Stimulated activated CD8-positive, alpha-beta memory T cell treated with anti-CD3 and anti-CD28 coated beads, Interleukin-12 subunit alpha, Interleukin-12 subunit beta, amount 100 ng/mL, for 24 hours (primary cell): ENCODE data around the gene RPSA.
A peak's percentile ranks its signal among the peaks of the same experiment; 100 is the strongest.
"Not testable (repeated sequence)": the region's sequence is repeated elsewhere in the genome, so short reads cannot be mapped to it uniquely, and the experiment has no call there.

Experiments used
- DNase-seq: peaks from one replicate; pipeline ENCODE4 v3.0.0-alpha.2; 2020; ENCODE audit errors: extremely low read depth

RPSA gene

DNA sequence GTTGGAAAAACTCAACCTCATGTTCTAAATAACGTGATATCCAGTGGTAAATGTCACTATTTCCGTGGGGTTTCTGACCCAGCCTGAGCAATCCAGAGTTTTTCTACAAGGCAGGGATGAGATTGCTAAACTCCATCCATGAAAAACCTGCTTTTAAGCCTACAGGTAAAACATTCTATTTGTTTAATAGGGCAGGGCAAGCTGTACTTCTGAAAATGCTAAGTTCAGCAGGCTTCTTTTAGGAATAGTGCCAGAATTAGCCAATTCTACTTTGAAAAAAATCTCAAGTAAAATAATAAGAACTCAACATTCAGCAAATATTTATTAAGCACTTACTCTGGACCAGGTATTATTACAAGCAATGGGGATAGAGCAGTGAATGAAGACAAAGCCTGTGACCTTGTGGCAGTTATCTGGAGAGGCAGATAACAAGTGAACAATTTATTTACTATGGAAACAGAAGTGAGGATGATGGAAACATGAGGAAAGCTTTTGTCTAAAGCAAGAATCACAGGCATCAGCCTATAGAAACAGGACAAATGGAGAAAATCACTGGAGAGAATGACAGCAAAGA, 13.3 kb downstream of the RPSA start:
- DNase-seq, result no peak

DNA sequence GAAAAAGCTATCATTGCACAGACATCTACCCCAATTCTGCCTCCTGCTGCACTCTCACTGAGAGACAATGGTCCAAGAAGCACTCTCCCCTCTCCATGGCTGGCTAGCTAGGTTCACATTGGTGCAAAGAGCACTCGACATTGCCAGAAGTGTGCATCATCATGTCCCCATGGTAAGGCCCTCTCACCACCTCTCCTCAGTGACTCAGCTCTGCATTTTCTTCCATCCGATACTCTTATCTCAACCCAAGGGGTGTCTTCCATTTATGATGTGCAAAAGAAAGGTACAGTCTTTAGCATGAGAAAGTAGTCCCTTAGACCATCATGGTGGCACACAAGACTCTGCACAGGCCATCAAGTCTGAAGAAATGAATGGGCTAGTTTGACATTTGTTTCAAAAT, 14.0 kb downstream of the RPSA start:
- no peak for DNase-seq

DNA sequence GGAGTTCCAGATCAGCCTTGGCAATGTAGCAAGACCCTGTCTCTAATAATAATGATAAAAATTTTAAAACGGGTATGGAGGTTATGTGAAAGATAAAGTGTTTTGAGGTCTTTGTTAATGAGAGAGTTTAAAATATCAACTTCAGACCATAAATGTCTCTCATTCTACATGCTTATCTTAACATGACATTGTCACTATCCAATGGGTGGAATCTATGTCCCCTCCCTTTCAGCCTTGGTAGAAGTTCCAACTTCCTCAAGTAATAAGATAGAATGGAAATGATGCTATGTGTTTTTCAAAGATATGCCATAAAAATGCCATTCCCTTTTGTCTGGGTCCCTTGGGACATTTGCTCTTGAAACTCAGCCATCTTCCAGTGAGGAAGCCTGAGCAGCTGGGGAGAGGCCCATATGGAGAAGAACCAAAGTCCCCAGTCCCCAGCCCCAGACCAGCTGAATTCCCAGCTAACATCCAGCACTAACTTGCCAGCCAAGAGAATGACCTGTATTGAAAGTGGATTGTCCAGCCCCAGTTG, 17.0 kb downstream of the RPSA start:
- no peak for DNase-seq

DNA sequence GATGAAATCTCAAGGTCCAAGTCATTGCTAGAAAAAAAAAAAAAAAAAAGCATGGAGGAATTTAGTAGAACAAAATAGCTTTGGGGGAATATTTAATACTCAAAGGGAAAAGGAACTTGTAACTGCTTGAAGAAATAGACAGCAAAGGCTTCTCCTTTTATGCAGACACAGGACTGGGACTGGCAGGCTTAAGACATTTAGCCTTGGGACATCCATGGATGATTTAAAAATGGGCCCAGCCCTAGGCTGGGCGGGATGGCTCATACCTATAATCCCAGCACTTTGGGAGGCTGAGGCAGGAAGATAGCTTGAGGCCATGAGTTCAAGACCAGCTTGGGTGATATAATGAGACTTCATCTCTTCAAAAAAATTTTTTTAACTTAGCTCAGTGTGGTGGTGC, 19.8 kb downstream of the RPSA start:
- no peak for DNase-seq

DNA sequence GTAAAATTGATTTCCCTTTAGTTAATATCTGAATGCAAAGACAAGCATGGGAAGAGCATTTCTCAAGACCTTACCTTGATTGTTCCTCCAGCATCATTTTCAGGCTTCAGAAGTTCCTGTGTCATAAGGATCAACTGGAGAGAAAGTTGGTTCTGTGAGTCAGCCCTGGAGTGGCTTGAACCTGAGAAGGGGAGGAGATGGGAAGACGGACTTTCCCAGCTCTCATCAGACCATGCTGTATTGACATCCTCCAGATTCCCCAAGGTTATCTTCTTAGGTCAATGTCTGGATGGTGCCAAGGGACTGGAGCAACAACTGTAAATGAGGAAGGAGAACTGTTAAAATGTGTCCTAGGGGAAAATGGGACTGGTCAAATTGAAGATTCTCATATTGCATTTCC, 21.0 kb downstream of the RPSA start:
- DNase-seq, result no peak

DNA sequence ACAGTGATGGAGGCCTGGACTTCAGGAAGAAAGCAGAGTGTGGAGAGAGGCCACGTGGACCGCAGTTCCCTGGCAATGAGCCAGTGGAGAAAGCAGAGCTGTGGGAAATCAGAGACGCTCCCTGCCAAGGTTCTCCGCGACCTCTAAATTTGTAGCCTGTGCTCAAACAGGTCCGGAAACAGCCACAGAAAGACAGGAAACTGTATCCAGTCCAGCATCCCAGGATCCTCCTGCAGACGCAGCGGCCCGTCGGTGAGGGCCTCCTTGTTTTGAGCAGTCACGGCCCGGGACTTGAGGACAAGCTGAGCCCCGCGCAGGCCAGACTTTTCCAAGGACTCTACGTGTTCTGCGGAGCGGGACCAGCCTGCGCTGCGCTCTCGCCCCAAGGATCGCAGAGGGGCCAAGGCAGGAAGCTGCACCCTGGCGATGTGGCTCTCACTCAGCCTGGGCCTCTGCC, 22.3 kb downstream of the RPSA start:
- DNase-seq, result no peak

DNA sequence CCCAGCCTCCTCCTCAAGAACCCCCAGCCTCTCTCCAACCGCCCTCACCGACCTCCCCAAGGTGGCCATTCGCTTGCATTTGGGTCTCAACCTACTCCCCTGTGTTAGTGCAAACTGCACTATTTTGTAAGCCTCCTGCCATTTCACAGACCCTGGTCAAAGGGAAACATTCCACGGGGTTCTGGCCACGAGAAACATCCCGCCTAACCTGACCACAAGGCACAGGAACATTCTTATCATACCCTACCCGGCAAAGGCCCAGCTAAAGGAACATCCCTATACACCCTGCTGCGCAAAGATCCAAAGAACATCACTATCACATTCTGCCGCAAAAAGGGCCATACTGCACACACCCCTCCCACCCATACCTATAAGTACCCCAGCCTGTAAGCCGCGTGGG, 22.9 kb downstream of the RPSA start:
- no peak for DNase-seq

DNA sequence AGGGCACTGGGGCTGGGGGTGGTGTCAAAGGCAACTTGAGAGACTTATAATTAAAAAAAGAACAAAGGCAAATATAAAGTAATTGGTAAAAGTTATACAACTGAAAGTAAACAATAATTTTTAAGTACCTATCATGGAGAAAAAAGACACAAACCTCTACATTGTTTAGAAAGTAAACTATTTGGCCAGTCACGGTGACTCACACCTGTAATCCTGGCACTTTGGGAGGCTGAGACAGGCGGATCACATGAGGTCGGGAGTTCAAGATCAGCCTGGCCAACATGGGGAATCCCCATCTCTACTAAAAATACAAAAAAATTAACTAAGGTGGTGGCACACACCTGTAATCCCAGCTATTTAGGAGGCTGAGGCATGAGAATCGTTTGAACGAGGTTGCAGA, 25.8 kb downstream of the RPSA start:
- no peak for DNase-seq

DNA sequence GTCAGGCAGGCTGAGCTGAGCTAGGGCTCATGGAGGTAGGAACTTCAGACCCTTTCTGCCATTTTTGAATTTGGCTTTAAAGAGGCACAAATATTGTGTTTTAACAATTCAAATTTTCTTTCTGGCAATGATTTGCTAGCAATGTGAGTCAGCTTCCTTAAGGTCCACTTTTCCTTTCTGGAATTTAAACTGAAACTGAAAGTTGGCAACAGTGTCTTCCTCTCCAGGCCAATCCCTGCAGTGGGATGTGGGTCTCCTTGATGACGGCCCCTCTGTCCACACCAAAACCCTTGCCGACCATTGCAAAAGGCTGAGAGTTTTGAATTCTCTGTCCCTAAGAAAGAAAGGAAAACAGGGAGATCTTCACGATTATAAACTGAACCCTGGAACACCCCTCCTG, 27.1 kb downstream of the RPSA start:
- DNase-seq, result no peak

DNA sequence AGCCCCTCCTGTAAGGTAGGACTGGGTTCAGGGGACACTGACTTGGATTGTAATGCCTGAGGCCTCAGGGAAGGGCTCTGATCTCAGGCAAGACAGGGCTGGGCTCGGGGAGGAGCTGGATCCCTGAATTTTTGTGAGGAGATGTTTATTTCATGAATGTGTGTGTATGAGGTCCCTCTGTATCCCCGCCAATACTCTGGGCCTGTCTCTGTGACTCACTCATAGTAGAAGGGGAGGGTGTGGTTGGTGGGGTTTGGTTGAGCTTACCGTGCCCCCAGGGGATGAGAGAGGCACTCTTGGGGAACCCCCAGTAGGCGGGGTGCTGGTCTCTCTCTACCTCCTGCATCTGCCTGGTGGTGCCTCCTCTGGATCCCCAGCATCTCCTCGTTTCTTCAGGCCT, 28.1 kb downstream of the RPSA start:
- no peak for DNase-seq

DNA sequence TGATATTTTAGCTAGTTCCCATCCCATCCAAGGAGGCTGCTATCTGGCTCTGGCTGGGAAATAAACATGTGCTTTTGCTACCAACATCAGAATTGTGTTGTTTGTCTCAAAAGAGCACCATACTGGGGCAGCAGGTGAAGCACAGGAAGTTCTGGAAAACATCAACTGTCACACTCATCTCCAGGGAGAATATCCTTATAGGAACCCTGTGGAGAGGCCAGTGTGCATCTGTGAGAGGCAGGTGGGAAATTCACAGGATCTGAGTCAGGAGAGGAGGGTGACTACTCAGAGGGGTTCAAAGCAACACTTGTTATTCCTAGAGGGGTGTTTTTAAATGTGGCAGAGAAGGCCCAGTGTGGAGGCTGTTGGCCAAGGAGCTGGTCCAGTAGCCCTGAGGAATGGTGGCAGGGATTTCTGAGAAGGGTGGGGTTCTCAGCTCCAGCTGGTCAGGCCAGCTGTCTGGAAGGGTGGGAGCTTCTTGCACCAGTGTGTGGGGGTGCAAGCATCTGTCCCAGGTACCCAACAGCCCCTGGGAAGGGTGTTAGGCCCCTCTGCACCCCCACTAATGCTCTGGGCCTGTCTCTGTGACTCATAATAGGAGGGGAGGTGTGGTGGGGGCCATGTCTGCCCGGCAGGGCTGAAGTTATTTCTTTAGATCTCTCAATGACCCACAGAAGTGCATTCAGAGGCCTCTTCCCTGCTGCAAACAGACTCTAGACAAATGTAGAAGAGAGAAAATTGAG, 28.7 kb downstream of the RPSA start:
- DNase-seq, result no peak

DNA sequence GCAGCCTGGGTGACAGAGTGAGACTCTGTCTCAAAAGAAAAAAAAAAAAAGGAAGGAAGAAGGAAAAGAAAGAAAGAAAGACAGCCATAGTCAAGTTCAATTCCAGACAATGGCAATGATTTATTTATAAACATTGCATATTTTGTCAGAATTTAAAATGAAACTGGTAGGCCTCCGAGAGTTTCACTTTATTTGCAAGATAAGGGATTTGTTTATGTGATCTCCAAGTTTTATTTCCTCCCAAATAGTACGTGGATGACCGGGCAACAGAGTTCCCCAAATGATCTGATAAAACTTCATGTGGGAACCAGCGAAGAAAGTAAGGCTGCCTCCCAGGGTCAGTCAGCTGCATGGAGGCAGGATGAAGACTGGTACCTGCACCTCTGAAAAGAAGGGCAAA, 32.4 kb downstream of the RPSA start:
- DNase-seq, result no peak

DNA sequence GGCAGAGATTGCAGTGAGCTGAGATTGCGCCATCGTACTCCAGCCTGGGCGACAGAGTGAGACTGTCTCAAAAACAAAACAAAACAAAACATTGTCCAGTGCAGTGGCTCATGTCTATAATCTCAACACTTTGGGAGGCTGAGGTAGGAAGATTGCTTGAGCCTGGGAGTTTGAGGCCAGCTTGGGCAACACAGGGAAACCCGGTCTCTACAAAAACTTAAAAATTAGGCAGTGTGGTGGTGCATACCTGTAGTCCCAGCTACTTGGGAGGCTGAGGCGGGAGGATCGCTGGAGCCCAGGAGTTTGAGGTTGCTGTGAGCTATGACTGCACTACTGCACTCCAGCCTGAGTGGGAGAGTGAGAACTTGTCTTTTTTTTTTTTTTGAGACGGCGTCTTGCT, 33.8 kb downstream of the RPSA start:
- DNase-seq, result no peak

DNA sequence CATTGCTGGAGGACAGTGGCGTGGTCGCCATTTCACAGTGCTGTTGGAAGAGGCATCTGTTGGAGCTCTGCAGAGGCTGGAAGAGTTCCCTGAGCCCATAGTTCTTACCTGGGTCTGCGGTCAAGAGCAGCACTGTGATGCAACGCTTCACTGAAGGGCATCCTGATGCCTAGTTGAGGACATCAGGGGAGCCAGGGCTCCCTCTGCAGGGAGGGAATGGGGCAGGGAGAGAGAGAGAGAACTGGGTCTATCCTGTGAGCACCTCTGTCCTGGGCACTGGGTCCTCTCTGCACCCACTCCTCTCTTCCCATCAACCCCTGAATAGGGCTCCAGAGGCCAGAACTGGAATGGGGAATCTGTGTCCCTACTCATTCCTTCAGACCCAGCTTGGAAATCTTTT, 37.0 kb downstream of the RPSA start:
- DNase-seq, result no peak

DNA sequence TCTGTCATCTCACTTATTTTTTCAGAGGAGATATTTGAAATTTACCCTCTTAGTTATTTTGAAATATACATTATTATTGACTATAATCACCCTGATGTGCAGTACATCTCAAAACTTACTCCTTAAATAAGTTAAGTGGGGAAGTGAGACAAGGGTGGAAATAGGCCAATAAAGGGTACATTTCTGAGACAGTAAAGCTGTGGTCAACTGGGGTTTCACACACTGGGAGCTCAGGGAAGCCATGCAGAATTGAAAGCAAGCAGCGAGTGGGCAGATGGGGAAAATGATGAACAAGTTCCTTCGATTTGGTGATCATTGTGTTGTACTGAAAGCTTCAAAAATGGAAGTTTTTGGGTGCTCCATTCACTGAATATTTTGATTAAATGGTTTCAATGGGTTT, 39.4 kb downstream of the RPSA start:
- no peak for DNase-seq

DNA sequence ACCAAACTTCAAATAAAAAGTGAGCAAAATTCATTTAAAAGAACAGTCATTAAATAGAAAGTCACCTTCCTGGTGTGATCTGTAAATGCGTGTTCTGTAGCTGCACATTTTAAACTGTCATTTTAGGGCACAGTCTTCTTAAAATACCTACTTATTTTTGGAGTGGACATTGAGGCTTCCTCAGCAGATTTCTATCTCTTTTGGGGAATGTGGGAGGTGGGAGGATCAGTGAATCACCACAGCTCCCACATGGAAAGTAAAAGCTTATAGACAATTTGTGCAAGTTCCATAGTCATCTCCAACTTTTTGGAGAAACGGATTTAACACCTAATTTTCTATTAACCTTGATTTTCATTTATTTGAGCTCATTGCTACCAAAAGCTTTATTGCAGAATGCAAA, 39.9 kb downstream of the RPSA start:
- no peak for DNase-seq

DNA sequence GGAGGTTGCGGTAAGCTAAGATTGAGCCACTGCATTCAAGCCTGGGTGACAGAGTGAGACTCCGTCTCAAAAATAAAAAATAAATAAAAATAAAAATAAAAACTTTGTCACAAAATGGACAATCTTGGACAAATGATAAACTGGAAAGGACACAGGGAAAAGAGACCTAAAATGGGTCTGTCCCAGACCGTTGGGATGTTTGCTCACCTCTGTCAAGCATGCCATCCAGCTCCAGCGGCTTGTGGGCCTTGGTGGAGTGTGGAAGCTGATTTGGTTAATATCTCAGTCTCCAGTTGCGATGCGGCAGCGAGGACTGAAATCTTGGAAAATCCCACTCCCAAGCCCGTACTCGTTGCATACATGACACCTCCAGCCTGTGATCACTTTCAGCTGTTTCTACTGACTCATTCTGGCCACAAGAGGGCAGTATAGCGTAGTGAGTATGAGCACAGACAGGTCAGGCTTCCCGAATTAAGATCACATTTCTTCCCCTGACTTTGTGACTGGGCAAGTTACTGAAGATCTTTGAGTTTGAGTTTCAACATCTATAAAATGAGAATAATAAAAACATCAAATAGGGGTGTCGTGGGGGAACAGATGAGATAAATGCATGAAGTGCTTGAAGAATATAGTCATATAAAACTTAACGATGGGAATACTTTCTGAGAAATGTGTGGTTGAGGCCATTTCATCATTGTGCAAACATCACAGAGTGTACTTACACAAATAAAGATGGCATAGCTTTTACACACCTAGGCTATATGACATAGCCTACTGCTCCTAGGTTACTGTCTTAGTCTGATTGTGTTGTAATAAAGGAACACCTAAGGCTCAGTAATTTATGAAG, 41.3 kb downstream of the RPSA start:
- DNase-seq, result peak; percentile 7

DNA sequence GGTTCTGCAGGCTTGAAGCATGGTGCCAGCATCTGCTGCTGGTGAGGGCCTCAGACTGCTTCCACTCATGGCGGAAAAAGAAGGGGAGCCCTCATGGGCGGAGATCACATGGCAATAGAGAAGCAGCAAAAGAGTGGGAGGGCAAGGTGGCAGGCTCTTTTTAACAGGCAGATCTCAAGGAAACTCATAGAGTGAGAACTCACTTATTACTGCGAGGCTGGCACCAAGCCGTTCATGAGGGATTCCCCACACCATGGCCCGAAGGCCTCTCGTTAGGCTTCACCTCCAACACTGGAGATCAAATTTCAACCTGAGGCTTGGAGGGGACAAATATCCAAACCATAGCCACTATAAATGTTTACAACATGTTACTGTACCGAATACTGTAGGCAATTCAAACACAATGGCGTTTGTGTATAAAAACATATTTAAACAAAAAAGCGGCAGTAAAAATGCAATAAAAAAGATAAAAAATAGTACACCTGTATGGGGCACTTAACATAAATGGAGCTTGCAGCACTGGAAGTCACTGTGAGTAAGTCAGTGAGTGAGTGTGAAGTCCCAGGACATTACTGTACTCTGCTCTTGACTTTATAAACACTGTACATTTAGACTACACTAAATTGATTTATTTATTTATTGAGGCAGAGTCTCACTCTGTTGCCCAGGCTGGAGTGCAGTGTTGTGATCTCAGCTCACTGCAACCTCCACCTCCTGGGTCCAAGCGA, 42.1 kb downstream of the RPSA start:
- no peak for DNase-seq

DNA sequence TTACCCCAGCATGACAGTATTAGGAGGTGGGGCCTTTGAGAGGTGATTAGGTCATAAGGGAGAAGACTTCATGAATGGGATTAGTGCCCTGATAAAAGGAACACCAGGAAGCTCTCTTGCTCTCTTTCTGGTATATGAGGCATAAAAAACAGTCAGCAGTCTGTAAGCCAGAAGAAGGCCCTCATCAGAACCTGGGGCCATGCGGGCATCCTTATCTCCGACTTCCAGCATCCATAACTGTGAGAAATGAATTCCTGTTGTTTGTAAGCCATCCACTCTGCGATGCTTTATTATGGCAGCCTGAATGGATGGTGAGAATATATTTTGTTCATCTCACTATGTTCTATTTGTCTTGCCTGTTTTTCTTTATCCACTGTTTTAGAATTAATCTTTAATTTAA, 43.3 kb downstream of the RPSA start:
- DNase-seq, result no peak

DNA sequence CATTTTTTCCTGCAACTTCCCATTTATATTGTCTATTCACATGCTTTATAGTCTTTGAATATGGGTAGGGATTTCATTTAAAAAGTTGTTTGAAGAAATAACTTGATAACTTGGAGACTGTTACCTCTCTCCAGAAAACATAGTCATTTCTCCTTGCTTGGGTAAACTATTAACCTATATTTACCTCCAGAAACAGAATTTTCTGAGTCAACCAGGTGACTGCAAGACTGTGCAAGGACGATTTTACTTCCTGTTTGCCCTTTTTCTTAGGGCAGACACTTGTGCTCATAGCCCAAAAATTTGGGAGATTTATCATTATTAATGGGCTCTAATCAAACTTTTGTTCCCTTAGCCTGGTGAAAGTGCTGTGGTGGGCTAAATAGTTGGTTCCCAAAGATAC, 46.6 kb downstream of the RPSA start:
- DNase-seq, result no peak

DNA sequence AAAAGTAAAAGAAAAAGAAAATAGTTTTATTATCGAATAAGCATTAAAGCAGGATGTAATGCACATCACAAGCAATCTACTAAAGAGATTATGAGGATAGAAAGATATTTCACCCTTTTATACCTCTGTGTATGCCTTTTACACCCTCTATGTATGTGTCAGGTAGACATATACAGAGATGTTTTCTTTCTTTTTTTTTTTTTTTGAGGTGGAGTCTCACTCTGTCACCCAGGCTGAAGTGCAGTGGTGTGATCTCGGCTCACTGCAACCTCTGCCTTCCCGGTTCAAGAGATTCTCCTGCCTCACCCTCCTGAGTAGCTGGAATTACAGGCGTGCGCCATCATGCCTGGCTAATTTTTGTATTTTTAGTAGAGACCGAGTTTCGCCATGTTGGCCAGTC, 47.4 kb downstream of the RPSA start:
- DNase-seq, result not testable (repeated sequence)

DNA sequence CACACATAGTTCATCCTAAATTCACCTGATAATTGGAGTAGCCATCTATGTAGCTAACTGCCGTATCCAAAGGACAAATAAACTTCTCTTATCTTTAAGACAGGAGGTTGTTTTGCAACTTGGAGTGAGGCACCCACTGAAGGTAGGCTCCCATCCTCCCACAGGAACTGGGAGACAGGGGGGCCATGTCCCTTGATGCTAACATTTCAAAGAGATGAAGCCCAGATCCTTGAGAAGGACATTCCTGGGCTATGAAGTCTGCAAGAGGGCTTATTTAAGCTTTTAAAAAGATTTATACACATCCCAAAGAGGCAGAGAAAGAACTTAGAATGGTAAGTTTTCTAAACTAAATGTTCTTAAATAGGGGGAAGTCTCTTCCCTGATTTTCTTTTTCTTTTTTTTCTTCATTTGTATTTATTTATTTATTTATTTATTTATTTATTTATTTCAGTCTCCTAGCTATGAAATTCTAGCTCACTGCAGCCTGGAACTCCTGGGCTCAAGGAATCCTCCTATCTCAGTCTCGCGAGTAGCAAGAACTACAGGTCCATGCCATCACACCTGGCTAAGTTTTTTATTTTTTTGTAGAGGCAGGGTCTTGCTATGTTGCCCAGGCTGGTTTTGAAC, 48.2 kb downstream of the RPSA start:
- DNase-seq, result no peak
